H1 (cell line): Measurements from ENCODE around the gene TLE5. TPM values are rescaled to one million over a fixed set of nuclear protein-coding genes. Genes with fewer than 3 reads are reported as not detected.

Source experiments
- ATF3 ChIP-seq: IDR thresholded peaks from 2 replicates; pipeline ENCODE4 v1.6.1; 2011; ENCODE audit warnings: low read depth, mild to moderate bottlenecking, low read length; ENCODE audit not compliant: insufficient read depth
- BCL11A ChIP-seq, 2 experiments: IDR thresholded peaks; one replicate each; pipeline ENCODE4 v1.6.1; 2011; ENCODE audit warnings: low read depth in 2 of 2, low read length in 2 of 2, mild to moderate bottlenecking in 2 of 2
- BRCA1 ChIP-seq: IDR thresholded peaks from 2 replicates; pipeline ENCODE4 v1.6.1; 2012; ENCODE audit warnings: low read depth, low read length, improper control_type of control experiment
- CTBP2 ChIP-seq: IDR thresholded peaks from 2 replicates; pipeline ENCODE4 v1.7.0; 2011; ENCODE audit warnings: borderline replicate concordance, mild to moderate bottlenecking, moderate library complexity, mixed read lengths, low read length; ENCODE audit not compliant: insufficient read depth, insufficient read length
- CTCF ChIP-seq, 3 experiments: IDR thresholded peaks; 1 replicate in 2 of 3; 2 replicates in 1 of 3; pipeline versions ENCODE4 v1.5.1 to v1.6.1; 2011; ENCODE audit warnings: low read length in 3 of 3, mild to moderate bottlenecking in 3 of 3, inconsistent platforms in 2 of 3, low read depth in 1 of 3, moderate library complexity in 1 of 3; ENCODE audit not compliant: insufficient read depth in 1 of 3; ENCODE audit errors: control extremely low read depth in 1 of 3
- E2F6 ChIP-seq: IDR thresholded peaks from 2 replicates; pipeline ENCODE4 v1.6.1; 2012; ENCODE audit warnings: inconsistent platforms
- EP300 ChIP-seq, 2 experiments: IDR thresholded peaks; 1 replicate in 1 of 2; 2 replicates in 1 of 2; pipeline ENCODE4 v1.6.1; 2011 to 2012; ENCODE audit warnings: low read depth in 2 of 2, low read length in 2 of 2, mild to moderate bottlenecking in 2 of 2, borderline replicate concordance in 1 of 2, inconsistent platforms in 1 of 2, moderate library complexity in 1 of 2
- EZH2 ChIP-seq: fragments of 200-600 bp; sonication (generic); IDR thresholded peaks from 2 replicates; pipeline ENCODE4 v1.7.1; 2012; ENCODE audit warnings: low read depth, mild to moderate bottlenecking, moderate library complexity, low read length, inconsistent platforms; ENCODE audit not compliant: severe bottlenecking
- HDAC6 ChIP-seq: IDR thresholded peaks from one replicate; pipeline ENCODE4 v1.7.1; 2012; ENCODE audit warnings: low read depth, mild to moderate bottlenecking, inconsistent platforms, low read length, moderate library complexity
- KDM5A ChIP-seq: fragments of 200-600 bp; IDR thresholded peaks from 2 replicates; pipeline ENCODE4 v1.7.1; 2012; ENCODE audit warnings: mild to moderate bottlenecking, low read length, inconsistent platforms, mixed read lengths
- NRF1 ChIP-seq: IDR thresholded peaks from 2 replicates; pipeline ENCODE4 v1.6.1; 2011; ENCODE audit warnings: mild to moderate bottlenecking, low read depth, low read length, improper control_type of control experiment
- POU5F1 ChIP-seq: IDR thresholded peaks from 2 replicates; pipeline ENCODE4 v1.6.1; 2011; ENCODE audit warnings: low read depth, mild to moderate bottlenecking, low read length, moderate library complexity
- RBBP5 ChIP-seq: IDR thresholded peaks from 2 replicates; pipeline ENCODE4 v1.7.1; 2012; ENCODE audit warnings: low read depth, mild to moderate bottlenecking, inconsistent platforms, low read length, moderate library complexity, borderline replicate concordance
- RFX5 ChIP-seq: IDR thresholded peaks from 2 replicates; pipeline ENCODE4 v1.6.1; 2011; ENCODE audit warnings: low read depth, low read length, improper control_type of control experiment, borderline replicate concordance
- RXRA ChIP-seq: IDR thresholded peaks from 2 replicates; pipeline ENCODE4 v1.6.1; 2011; ENCODE audit warnings: low read depth, mild to moderate bottlenecking, low read length, moderate library complexity; ENCODE audit not compliant: insufficient read depth
- SAP30 ChIP-seq: fragments of 300-600 bp; sonication (generic); IDR thresholded peaks from 2 replicates; pipeline ENCODE4 v1.7.1; 2012; ENCODE audit warnings: low read length, moderate library complexity, mild to moderate bottlenecking, inconsistent platforms; ENCODE audit not compliant: insufficient read depth, insufficient replicate concordance
- SIRT6 ChIP-seq: IDR thresholded peaks from one replicate; pipeline ENCODE4 v1.7.1; 2012; ENCODE audit warnings: low read length, inconsistent platforms
- SIX5 ChIP-seq: IDR thresholded peaks from 2 replicates; pipeline ENCODE4 v1.6.1; 2011; ENCODE audit warnings: mild to moderate bottlenecking, low read depth, low read length
- SUZ12 ChIP-seq: fragments of 200-600 bp; sonication (generic); IDR thresholded peaks from 2 replicates; pipeline ENCODE4 v1.6.1; 2012; ENCODE audit warnings: mild to moderate bottlenecking, inconsistent platforms, low read length, moderate library complexity, mixed read lengths
- TEAD4 ChIP-seq: IDR thresholded peaks from 2 replicates; pipeline ENCODE4 v1.6.1; 2012; ENCODE audit warnings: low read depth, low read length, inconsistent platforms, mixed read lengths
- ZNF274 ChIP-seq: IDR thresholded peaks from 2 replicates; pipeline ENCODE4 v1.7.0; 2012; ENCODE audit warnings: low read length, borderline replicate concordance; ENCODE audit errors: extremely low read depth
- polyA plus RNA-seq, 7 experiments: library from polyadenylated mRNA; depleted of rRNA in 3 of 7; stranded (reverse) in 5 of 7; unstranded in 2 of 7; fragments of >200 nt in 5 of 7; fragments of 200-250 nt in 2 of 7; gene quantifications; 1 replicate in 5 of 7; 2 replicates in 1 of 7; 4 replicates in 1 of 7; pipeline versions ENCODE4 v1.2.1 to v1.2.3, GENCODE V29; 2011 to 2013; ENCODE audit warnings: missing spikeins in 2 of 7, mixed read lengths in 2 of 7
- total RNA-seq: library from RNA; stranded (reverse); fragmentation: NEBNext Ultra II Directional; extraction: Animal tissue kit (Norgen Biotek cat#: 25700); gene quantifications from 2 replicates; pipeline ENCODE4 v1.2.1, GENCODE V29; 2021

Gene TLE5
- total and polyA plus RNA-seq, 2 of the 8 experiments (the other 6 are each of a cell fraction or from before 2014, with no cell fraction given): 187 to 285 TPM

GRCh38 chr19:3035542-3036118 lies 26.7 kb downstream of the TLE5 start (continued):
- TF ChIP-seq SUZ12 (no peak), KDM5A (no peak), BCL11A (IDR thresholded peaks at IDR 0.05; ENCODE audit: low read depth in 2 of 2, low read length in 2 of 2) (no peak), RFX5 (no peak), EZH2 (no peak), POU5F1 (no peak), SAP30 (no peak), CTCF (IDR thresholded peaks at IDR 0.05; ENCODE audit: control extremely low read depth in 1 of 3, insufficient read depth in 1 of 3, low read depth in 1 of 3, low read length in 3 of 3) (no peak), SIX5 (no peak), EP300 (IDR thresholded peaks at IDR 0.05; ENCODE audit: borderline replicate concordance in 1 of 2, low read depth in 2 of 2, low read length in 2 of 2) (no peak), TEAD4 (no peak), NRF1 (no peak), CTBP2 (no peak), BRCA1 (no peak), E2F6 (no peak), RXRA (no peak), ZNF274 (no peak), HDAC6 (no peak), ATF3 (no peak), RBBP5 (no peak), SIRT6 (no peak)
